Hepatocyte (in vitro differentiated cells): ENCODE data around the gene SEPTIN5.

Experiments used
- CTCF ChIP-seq: fragments of 200-600 bp; sonication (generic); IDR thresholded peaks from 2 replicates; pipeline ENCODE4 v1.5.1; 2016; ENCODE audit warnings: antibody characterized with exemption, mild to moderate bottlenecking; ENCODE audit not compliant: poor library complexity
- EZH2 ChIP-seq: fragments of 200-600 bp; sonication (generic); IDR thresholded peaks from 2 replicates; pipeline ENCODE4 v1.6.1; 2016; ENCODE audit warnings: antibody characterized with exemption, mild to moderate bottlenecking, borderline replicate concordance
- EZH2phosphoT487 ChIP-seq: fragments of 200-600 bp; sonication (generic); IDR thresholded peaks from one replicate; pipeline ENCODE4 v1.6.1; 2018; ENCODE audit warnings: antibody characterized with exemption, mild to moderate bottlenecking, low read depth, moderate library complexity; ENCODE audit not compliant: unreplicated experiment, severe bottlenecking

DNA sequence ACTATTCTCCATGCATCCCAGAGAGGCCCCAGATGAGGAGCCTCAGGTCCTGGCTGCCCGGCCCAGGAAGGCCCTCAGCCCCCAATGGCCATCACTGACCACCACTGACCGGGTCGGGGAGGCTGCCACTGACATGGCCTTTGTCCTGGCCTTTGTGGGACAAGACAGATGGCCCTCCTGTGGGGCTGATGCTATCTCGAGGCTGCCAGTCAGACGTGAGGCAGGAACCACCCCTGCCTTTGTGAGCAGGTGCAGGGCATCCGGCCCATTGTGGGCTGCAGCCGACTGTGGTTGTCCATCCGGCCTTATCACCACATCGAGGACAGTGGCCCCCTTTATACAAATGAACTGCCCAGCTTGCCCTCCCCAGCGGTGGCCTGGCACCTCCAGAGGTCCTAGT is 14.5 kb downstream of the SEPTIN5 start:
- TF ChIP-seq CTCF (no peak), EZH2 (no peak), EZH2phosphoT487 (no peak)
